Activated naive CD8-positive, alpha-beta T cell treated with anti-CD3 and anti-CD28 coated beads, Interleukin-2, amount 50 U/mL, for 16 hours (primary cell): ENCODE data around the gene DOCK2.
"Not testable (repeated sequence)": the region's sequence is repeated elsewhere in the genome, so short reads cannot be mapped to it uniquely, and the experiment has no call there.

Source experiments
- DNase-seq: peaks from one replicate; pipeline ENCODE4 v3.0.0-alpha.2; 2020; ENCODE audit warnings: low read depth, low spot score

The DOCK2 gene

DNA sequence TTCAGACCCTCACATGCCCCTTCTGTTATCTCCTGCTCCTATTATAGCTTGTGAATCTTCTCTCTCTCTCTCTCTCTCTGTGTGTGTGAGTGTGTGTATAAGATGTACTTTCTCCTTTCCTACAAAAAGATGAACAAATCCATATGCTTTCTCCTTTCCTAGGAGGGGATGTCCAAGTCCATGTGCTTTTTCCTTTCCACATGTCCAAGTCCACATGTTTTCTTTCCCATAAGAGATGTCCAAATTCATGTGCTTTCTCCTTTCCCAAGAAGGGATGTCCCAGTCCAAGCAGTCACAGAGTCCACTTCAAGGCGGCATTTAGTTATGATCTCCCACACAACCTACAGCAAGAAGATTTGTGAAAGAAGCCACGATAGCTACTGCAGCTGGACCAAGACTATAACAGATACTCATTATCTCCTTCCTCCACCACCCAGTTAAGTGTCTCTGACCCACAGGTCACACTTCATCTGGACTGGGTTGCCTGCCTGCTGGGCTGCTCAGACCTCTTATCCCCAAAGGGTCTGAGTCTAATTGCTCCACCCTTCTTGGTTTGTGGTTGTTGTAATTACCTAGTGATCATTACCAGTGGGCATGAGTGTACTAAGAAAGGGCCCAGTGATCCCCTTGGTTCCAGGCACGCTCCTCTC is 450.2 kb downstream of the DOCK2 start:
- no peak for DNase-seq

DNA sequence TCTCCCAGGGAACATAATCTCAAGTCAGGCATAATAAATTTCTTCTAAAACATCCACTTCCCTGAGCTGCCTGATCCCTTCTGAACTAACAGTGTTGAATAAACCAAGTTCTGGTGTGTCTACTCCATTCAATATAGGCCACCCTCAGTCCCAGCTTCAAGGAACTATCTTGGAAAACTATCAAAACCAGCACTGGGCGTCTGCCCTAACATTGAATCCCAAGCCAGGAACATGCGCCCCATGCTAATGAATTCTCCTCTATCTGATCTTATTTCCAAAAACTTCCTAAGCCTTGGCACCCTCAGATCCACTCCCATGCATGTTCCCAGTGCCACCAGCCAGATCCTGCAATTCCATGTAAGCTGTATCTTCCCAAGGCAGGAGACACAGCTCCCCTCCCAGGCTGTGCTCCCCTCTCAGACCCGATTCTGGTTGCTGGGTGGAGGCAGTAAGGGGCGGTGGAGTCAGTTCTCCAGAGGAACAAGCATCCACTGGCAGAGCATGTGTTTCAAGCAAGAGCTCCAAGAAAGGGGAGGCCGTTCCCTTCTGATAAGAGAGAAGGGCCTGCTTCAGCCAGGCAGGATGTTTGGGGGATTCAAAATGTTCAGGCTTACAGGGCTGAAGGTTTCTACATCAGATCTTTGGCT is 455.5 kb downstream of the DOCK2 start:
- DNase-seq = no peak

DNA sequence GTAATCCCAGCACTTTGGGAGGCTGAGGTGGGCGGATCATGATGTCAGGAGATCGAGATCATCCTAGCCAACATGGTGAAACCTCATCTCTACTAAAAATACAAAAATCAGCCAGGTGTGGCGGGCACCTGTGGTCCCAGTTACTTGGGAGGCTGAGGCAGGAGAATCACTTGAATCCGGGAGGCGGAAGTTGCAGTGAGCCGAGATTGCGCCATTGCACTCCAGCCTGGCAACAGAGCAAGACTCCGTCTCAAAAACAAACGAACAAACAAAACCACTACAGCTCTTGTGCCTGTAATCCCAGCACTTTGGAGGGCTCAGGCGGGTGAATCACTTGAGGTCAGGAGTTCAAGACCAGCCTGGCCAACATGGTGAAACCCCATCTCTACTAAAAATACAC is 457.3 kb downstream of the DOCK2 start:
- not testable (repeated sequence) for DNase-seq

DNA sequence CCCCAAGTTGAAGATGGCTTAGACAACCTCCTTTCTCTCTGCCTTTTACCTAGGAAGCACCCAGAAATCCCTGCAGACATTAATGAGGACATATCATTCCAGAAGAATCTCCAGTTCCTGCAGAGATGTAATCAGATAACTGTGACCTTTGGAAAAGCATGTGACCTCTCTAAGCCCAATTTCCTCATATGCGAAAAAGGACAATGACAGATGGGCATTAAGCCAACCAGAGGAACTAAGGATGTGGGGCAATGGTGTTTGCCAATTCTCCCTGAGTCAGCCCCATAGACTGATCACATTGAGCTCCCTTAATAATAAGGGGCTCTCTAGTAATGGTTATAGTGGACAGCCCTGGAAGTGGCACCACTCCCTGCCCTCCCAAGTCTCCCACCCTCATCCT is 458.6 kb downstream of the DOCK2 start:
- no peak for DNase-seq

DNA sequence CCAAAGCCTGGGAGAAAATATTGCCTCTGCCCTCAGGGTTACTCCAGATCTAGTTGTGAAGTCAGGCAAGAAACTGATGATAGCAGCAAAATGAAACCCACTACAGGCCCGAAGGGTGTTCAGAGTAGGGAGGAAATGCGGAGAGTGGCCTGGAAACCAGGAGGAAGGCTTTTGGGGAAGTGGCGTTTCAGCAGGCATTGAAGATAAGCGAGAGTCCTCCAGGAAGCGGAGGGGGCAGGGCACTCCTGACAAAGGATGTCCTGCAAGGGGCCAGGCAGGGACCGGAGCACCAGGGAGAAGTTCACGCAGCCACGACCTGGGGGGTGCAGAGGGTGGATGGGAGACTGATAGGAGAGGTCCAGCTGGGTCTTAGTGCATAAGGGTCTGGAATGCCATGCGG is 460.9 kb downstream of the DOCK2 start:
- no peak for DNase-seq

DNA sequence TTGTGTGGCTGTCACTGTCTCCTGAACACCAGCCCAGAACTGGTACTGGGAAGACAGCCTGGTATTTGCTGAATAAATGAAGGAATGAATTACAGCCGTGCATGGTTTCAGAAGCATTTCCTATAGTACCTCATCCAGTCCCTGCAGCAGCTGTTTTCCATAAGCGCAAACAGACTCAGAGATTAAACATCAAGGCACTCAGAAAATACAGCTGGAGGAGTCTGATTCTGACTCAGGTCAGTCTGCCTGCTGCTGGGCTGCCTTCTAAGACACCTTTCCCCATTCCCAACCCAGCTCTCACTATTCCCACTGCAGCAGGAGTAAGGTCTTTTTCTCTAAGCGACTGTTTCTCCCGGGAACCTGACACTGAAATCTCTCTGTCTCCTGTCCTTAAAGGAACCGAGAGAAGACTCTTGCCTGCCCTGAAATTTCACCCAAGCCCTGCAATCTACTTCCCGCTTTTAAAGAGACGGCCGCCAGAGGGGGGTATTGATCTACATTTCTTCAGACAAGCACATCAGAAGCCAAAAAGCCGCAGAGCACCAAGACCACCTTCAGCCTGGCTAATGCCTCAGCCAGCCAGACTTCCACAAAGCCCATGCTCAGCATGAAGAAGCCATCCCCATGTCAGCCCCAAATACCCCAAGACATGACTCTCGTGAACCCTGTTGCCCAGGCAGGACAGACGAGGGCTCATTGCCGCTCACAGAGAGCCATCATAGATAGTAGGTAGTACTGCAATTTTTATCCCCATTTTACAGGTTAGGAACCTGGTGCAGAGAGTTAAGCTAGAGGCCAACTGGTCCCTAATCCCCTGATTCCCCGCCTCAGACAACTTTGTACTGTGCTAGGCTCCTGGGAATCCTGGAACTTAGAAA is 463.2 kb downstream of the DOCK2 start:
- DNase-seq = peak; percentile 37

DNA sequence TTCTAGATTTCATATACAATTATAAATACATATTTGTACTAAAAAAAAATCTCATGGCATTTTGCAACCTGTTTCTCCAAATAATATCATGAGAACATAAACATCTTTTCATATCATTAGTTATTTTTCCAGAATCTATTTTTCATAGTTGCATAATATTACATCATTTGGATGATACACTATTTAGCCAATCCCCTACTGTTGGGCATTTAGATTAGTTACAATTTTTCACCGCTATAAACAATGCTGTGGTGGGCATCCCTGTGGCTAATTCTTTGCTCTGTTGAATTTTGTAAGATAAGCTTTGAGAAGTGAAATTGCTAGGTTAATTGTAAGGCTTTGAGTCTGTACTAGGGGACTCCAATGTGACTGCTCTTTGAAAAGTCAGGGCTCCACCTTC is 466.4 kb downstream of the DOCK2 start:
- DNase-seq = no peak

DNA sequence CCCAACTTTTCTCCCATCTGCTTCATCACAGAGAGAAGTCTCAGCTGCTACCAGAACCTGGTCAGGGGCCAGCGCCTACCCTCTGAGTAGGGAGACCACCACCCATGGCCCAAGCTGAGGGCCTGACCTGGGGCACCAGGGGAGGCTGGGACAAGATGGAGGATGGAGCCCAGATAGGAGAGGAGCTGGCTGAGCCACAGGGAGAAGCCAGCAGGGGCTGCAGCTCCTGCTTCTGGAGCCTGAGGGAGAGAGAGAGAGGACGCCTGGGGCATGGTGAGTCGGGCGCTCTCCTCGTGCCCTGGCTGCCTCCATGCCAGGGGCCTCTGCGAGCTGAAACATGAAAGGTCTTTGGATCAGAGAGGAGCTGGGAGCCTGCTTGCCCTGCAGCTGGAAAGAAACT is 467.2 kb downstream of the DOCK2 start:
- DNase-seq = no peak

DNA sequence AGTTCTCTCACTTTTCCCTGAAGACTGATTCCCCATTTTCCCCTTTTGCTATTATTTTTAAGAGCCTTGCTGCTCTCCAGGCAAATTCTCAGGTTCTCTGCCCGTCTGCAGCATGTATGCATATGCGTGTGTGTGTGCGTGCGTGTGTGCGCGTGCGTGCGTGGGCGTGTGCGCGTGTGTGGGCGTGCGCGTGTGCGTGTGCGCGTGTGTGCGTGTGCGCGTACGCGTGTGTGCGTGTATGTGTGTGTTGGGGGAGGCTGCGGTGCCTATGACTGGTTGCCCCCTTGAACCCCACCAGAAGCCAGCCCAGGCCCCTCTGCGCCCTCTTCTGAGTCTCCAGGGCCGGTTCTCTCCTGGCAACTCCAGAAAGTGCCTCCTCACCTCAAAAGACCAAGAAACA is 467.6 kb downstream of the DOCK2 start:
- DNase-seq = no peak

DNA sequence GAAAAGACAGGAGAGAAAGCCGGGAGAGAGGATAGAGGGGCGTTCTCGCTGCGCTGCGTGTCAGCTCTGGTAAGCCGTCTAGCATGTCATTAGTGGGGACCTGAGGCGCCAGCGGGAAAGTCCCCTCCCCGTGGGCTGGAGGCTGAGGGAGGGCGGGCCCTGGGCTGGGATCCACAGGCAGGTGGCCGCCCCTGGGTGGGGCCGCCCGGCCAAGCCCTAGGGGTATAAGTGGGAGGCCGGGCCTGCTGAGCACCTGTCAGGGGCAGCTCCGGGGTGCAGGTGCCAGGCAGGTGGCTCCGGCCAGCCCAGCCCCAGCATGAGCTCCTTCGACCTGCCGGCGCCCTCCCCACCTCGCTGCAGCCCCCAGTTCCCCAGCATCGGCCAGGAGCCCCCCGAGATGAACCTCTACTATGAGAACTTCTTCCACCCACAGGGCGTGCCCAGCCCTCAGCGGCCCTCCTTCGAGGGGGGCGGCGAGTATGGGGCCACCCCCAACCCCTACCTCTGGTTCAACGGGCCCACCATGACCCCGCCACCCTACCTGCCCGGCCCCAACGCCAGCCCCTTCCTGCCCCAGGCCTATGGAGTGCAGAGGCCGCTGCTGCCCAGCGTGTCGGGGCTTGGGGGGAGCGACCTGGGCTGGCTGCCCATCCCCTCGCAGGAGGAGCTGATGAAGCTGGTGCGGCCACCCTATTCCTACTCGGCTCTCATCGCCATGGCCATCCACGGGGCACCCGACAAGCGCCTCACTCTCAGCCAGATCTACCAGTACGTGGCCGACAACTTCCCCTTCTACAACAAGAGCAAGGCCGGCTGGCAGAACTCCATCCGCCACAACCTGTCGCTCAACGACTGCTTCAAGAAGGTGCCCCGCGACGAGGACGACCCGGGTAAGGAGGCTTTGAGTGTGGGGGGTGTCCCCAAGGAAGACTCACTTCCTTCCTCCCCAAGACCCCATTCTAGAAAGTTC is 468.9 kb downstream of the DOCK2 start, which contains the start of gene FOXI1:
FOXI1 (plus strand) TSS at position 256 of the 970 bp plus-strand sequence; CDS start at position 317, 61 bp downstream.
- no peak for DNase-seq

DNA sequence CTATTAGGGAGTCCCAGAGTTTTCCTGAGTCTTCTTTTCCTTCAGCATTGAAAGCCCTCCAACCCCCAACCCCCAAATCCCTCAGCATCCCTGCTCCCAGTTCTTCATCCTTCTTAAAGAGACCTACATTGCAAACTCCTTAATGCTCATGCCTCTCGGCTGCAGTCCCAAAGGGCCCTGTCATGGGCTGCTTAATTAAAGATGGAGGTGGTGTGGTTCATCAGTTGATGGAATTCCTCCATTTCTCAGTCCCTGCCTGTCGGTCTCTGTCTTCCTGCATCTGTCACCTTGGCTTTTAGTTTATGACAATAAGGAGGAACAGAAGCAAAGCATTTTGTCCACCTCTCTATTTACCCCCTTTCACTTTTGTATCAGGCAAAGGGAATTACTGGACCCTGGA is 470.6 kb downstream of the DOCK2 start:
- no peak for DNase-seq

DNA sequence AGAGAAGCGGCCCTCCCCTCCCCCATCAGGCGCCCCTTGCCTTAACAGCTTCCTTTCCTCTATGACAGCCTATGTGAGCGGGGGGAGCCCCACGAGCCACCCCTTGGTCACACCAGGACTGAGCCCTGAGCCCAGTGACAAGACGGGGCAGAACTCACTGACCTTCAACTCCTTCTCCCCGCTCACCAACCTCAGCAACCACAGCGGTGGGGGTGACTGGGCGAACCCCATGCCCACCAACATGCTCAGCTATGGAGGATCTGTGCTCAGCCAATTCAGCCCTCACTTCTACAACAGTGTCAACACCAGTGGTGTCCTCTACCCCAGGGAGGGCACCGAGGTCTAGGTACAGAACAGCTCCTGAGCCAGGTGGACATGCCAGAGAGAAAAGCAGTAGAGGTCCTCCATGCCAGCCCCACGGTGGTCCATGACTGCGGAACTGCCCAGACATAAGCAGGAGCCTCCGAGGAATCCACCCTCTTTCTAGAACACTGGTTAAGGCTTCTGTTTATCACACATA is 471.3 kb downstream of the DOCK2 start:
- no peak for DNase-seq

DNA sequence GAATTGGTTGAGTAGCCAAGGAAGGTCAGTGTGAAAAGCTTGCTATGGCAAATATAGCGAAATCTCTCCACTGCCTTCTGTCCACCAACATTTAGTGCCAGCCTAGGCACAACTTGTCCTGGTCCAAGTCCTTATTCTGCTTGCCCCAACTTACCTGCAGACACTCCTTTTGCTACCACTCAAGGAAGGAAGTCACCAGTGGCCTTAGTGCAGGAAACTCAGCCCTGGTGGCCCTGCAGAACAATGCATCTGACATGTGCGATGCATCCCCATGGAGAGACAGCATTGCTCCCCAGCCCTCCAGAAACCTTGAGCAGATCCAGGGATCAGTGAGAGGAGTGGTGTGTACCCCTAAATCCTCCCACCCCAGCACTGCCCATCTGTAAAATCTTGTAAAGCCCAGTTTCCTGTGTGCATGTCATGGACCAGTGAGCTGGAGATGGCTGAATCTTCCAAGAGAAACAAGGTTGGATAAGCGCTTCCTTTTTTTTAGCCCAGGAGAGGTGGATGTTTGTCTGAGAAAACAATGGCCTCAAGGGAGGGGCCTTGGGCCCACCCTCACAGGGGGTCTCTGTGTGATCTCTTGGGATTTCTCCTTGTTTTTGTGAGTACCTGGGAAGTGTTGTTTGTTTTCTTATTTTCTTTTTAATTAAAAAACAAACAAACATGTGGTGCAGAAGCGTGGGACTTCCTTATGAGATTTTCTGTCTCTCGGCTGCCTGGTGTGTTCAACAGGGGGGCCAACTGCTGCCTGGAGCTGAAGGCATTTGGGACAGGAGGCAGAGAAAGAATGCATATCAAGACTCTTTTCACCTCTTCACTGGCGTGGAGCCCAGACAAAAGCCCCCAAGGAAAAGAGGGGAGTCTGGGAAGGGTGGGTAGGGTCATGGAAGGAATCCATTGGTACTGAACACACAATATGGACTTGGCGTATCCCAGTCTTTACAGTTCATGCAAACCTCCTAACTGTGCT is 472.3 kb downstream of the DOCK2 start:
- DNase-seq = no peak

DNA sequence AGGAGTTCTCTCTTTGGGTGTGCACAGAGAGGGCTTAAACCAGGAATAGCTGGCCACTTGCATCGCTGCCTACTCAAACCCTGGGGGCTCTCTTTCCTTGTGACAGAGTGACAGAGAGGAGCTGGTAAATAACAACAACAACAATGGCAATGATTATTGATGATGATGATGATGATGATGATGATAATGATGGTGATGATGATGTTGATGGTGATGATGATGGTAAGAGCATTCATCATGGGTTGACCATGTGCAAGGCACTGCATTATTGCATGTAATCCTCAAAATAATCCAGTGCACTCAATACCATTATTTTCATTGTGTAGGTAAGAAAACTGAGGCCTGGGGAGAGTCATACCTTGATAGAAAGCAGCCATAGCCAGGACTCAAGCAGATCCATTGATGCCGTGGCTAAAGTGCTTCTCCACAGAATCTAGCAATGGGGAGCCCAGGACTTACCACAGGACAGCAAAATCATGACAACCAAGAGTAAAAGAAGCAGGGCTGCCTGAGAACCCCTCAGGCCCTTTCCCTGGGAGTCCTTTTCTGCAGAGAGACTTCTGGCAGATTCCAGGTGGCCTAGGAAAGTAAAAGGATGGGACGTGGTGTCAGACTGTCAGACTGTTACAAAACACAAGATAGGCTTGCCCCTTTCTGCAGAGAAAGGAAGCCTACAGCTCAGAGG is 473.5 kb downstream of the DOCK2 start:
- DNase-seq = no peak

DNA sequence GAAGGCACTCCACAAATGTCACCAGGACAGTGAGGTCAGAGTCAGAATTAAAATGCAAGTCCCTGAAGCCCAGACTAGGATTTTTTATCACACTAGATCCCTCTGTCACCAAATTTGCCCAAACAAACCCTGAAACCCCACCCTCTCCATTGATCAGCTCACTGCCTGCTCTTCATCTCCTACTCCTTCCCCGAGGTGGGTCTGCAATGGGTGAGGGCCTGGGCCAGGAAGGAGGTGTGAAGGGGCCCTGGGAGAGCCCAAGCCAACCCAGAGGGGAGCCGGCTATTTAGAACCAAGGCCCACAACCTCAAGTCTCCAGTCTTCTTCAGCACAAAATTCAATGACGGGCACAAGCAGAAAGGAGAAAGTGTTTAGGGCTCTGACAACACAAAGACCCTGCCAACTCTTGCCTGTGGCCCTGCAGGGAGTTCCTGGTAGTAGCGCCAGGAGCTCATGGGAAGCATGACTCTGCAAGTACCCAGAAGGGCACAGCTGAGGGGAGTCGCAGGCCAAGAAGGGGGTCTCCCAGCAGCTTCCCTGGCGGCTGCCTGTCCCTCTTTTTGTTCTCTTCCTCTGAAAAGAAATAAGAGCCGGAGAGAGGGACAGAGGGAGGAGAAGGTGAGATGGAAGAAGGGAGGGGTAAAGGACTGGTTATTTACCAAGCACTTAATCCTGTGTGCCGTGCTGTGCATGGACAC is 474.2 kb downstream of the DOCK2 start:
- no peak for DNase-seq

DNA sequence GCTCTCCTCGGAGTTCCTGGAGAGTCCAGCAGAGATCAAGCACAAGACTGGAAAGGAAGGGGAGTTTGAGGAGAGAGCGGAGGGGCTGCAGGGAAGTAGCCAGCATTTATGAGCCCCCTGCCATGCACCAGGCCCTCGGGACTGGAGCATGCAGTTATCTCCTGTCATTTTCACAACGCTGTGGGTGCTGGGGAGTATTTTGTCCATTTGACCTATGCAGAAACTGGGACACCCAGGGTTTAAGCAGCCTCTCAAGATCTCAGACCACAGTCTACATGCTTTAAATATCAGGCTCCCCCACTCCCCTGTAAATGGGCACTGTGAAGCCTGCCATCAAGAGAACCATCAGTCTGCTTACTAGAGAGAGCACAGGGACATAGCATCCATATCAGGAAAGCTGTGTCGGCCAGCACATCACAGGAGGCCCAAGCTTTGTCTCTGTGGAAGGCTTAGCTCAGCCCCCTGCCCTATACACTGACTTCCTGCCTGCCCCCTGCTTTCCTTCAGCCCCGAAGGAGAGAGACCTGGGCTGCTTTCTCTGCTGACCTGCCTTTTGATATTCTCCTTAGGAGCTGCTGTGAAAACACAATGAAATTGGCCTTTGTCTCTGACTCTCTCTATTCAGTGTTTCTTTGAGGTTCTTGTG is 475.9 kb downstream of the DOCK2 start:
- no peak for DNase-seq

DNA sequence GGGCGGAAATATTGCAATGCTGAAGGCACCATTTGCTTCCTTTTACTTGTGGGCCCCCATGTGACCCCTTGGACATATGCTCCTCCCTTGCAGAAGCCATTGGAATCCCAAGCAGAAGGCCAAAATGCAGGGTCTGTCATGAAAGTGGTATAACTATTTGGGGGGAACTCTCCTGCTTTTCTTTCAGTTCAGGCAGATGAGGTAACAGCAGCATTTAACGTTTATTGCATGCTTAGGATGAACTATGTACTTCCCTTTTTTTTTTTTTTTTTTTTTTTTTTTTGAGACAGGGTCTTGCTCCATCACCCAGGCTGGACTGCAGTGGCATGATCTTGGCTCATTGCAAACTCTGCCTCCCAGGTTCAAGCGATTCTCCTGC is 476.4 kb downstream of the DOCK2 start:
- DNase-seq = no peak

DNA sequence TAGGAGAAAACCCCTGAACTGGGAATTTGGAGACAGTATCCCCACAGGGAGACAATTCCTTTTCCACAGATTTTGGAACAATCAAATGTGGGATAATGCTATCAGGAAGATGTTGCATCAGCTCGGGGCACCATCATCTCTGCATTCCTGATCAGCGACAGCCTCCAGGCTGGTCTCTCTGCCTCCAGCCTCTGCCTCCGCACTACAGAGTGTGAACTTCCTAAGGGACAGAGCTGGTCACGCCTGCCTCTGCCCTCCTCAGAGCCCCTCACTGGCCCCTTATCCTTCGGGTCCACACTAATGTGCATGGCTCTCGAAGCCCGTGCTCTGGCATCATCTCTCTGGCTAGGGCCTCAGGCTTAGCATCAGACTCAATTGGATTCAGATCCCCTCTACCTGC is 477.2 kb downstream of the DOCK2 start:
- DNase-seq = no peak
